Epidermal melanocyte (primary cell): Measurements from ENCODE around the gene CFAP74.
"Not testable (repeated sequence)": the region's sequence is repeated elsewhere in the genome, so short reads cannot be mapped to it uniquely, and the experiment has no call there.

Experiments used
- DNase-seq: peaks from one replicate; pipeline ENCODE4 v3.0.0; 2011; ENCODE audit warnings: low spot score; ENCODE audit not compliant: insufficient read length

The CFAP74 gene

DNA sequence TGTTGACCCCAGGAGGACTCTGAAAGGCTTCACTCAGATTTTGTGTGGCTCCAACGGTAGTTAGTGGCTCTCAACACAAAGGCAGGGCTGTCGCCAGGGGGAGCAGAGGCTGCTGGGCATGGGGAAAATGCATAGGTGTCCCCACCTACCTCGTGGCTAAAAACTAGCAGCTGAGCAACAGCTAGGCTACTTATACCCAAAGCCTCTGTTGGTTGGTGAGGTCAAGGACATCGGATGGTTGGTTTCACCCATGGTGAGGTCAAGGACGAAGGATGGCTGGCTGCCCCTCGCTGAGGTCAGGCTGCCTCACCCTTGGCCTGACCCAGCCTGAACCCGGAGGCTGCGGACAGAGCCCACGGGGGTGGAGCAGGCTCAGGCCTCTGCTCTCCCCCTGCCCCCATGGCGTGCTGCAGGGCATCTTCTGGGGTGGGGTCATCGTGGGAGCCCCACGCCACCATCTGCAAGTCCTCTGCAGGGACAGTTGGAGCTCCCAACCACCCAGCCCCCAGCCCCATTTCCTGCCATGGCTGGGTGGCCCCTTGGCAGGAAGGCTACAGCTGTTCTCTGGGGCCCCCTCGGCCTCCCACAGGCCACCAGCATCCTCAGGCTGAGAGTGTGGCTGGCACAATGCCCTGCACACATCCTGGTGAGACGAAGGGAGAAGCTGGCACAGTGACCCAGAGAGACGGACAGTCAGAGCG, 104.2 kb downstream of the CFAP74 start:
- DNase-seq: no peak

DNA sequence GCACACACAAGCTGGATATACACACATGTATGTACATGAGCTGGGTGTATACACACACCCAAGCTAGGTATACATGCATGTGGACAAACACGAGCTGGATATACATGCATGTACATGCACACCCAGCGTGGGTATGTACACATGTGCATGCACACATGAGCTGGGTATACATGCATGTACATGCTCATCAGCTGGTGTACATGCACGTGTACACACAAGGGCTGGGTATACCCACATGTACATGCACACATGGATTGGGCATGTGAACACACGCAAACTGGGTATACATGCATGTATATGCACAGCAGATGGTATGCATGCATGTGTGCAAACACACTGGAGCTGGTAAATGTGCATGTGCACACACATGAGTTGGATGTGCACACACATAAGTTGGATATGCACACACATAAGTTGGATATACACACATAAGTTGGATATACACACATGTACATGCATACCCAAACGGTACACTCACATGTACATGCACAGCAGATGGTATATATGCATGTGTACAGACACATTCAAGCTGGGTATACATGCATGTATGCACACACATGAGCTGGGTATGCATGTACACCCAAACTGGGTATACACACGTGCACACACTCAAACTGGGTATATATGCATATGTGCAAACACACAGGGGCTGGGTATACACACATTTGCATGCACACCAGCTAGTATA, 105.2 kb downstream of the CFAP74 start:
- no peak for DNase-seq

GRCh38 chr1:1895456-1896336, 107.9 kb downstream of the CFAP74 start:
- no peak for DNase-seq

DNA sequence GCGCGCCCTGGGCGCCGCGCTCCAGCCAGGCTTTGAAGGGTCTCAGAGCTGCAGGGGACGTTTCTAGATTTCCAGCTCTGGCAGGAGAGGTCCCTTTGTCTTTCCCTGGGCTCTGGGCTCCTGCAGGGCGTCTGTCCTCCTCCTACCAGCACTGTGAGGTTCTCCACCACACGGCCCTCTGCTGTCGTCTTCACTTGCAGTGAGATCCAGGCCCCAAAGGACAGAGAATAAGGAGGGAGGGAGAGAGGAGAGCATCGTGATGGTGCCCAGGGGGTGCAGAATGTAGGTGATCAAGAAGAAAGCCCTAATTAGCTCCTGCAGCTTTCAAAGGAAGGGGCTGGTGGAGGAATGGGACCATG, 108.5 kb downstream of the CFAP74 start:
- no peak for DNase-seq

DNA sequence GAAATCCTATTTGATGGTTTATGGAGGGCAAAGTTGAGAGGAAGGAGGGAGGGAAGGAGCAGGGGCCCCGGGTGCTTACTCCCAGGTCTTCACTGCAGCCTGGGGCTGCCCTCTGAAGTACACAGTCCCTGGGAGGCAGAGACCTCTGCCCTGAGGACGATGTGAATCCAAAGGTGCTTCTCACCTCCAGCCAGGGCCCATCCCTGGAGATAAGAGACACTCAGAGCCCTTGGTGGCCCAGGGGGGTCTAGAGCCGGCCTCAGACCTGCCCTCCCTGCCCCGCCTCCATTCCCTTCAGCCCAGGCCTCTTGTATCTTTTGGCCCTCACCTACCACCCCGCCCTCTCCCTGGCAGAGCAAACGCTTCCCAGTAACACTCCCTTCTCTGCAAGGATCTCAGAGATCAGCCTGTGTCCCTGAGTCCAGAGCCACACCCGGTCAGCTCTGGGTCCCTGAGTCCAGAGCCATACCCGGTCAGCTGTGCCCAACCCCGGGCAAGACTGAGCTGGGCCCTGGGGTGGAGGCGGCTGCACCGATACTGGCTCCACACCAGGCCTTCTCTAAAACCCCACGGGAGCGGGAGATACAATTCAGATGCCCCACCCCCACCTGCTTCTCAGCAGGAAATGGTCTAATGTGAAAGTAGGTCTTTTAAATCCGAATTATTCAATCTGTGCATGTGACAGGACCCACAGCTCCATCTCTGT, 109.1 kb downstream of the CFAP74 start:
- DNase-seq: no peak

DNA sequence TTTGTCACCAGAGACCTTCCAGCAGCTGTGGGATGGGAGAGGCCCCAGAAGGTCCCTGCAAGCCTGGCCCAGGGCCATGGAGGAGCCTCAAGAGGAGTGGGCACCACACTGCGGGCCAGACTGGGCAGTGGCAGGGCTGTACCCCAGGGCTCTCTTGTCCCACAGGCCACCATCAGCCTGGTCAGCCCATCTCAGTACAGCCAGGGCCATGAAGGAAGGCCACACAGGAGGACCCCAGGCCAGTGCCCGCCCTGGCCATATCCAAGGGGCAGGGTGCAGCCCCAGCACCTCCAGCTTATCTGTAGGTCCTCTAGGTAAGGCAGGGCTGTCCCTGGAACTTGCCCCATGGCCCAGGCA, 109.6 kb downstream of the CFAP74 start:
- DNase-seq: no peak

GRCh38 chr1:1893291-1893985, 110.1 kb downstream of the CFAP74 start:
- no peak for DNase-seq

GRCh38 chr1:1892763-1893120, 110.8 kb downstream of the CFAP74 start:
- no peak for DNase-seq

- no peak for DNase-seq
These were observed 111.4 kb downstream of the CFAP74 start for GRCh38 chr1:1892079-1892762.

DNA sequence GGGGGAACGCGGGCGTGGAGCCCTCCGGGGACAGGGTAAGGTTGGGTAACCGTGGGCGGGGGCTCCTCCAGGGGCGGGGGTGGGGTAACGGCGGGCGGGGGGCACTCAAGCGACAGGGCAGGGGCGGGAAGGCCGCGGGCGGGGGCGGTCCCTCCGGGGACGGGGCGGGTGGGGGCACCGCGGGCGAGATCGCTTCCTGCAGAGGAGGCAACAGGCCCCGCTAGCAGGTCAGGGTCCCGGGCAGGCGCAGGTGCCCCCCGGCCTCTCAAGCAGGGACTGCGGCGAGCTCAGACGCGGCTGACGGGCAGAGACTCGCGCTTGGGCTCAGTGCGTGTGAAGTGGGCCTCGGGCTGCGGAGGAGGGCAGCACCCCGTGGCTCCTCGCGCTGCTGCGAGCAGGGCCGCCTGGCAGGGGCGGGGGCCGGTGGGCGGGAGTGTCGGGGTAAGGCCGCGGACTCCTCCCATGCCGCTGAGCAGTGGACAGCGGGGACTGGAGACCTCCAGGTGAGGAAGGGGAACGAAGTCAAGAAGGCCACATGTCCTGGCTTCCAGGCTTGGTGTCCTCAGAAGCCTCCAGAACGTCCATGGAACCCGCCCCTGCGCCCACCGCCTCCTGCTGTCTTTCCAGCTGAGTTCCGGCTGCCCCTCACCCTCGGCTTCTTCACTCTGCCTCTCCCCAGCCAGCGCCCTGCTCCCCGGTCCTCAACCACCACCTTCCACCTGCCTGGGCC, 112.1 kb downstream of the CFAP74 start:
- DNase-seq: peak; percentile 86

GRCh38 chr1:1890506-1891348, 112.9 kb downstream of the CFAP74 start, which contains the start of gene GNB1:
Gene GNB1, minus strand, starts transcription at chr1:1891087. Its CDS starts 65,634 bp downstream, at chr1:1825453.
- DNase-seq: peak; percentile 98

DNA sequence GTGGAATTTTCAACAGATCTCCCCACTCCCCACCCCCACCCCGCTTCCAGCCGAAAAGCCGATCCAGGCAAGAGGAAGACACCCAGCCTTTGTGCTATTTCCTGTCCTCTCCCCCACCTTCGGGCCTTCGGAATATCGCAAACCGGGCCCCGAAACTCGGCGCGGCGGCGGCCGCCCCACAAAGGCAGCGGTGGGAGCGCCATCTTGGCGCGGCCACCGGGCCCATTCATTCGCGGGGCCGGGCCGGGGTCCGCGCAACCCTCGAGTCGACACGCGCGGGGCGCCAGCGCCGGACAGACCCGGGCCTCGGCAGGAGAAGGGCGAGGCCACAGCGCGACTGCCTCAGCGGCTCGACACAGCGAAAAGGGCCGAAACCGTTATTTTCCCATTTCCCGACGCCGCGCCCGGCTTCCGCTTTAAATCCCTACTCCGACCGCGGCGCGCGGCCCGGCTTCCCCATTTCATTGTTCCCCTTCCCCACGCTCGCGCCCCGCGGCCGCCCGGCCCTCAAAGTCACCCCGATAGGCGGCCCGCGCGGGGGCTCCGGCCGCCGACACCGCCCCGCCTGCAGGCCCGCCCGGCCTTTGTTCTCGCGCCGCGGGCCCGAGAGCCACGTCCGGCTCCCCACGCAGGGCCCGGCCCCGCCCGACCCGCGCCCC, 113.6 kb downstream of the CFAP74 start:
- DNase-seq: peak; percentile 48

GRCh38 chr1:1889090-1889750, 114.4 kb downstream of the CFAP74 start:
- DNase-seq: no peak

DNA sequence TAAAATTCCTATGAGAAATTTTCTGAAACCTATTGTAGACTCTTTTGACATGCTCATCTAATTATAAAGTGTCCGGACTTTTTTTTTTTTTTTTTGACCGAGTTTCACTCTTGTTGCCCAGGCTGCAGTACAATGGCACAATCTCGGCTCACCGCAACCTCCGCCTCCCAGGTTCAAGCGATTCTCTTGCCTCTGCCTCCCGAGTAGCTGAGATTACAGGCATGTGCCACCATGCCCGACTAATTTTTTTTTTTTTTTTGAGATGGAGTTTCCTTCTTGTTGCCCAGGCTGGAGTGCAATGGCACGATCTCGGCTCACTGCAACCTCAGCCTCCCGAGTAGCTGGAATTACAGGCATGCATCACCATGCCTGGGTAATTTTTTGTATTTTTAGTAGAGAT, 119.7 kb downstream of the CFAP74 start:
- not testable (repeated sequence) for DNase-seq

DNA sequence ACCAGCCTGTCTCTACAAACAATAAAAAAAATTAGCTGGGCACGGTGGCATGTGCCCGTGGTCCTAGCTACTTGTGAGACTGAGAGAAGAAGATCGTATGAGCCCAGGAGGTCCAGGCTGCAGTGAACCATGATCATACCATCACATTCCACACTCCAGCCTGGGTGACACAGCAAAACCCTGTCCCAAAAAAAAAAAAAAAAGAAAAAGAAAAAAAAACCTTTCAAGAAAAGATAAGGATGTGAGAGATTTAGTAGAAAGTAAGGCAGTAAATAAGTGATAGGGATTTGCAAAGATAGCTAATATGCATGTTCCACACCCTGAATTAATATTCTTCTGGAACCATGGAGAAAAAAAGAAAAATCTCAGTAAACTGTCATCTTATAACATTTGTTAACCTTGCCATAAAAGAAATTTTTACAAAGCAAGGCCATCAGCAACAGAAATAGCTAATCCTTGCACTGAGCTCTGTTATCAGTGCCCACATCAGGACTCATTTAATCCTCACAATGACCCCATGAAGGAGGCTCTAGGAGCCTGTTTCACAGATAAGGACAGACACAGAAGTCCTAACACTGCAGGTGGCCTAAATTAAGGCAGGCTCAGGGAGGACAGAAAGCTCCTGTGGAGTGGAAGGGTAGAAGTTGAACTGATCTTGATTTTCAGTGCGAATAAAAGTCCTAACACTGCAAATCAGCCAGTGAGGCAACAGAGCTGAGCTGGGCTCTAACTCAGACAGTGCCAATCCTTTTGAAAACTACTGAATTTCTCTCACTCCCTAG, 120.3 kb downstream of the CFAP74 start:
- DNase-seq: no peak

DNA sequence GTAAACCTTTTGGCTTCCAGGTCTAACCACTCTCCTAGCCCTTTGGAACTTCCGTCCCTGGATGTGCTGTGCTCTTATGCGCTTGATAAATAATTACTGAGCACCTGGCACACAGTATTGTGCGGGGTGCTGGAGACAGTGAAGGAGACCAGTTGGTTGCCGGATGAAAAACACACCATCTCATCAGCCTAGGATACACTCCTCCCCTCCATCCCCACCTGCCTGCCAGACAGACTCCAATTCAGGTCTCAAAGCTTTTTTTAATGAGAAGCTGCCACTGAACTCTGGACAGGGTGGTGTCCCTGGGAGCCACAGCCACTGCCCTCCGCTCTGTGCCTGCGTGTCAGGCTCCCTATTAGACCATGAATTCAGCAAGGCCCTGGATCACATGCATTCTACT, 121.9 kb downstream of the CFAP74 start:
- DNase-seq: no peak
